GM20431 (cell line): ENCODE results near the gene ZNF19.

Experiments
- in situ Hi-C: fragments of 300-500 bp; cut with MseI, MboI; formaldehyde crosslinking; loops from one replicate; pipeline ENCODE4 v1.15.0; 2020; ENCODE audit warnings: low sequenced_read_pairs; ENCODE audit not compliant: unreplicated experiment

ZNF19 gene

DNA sequence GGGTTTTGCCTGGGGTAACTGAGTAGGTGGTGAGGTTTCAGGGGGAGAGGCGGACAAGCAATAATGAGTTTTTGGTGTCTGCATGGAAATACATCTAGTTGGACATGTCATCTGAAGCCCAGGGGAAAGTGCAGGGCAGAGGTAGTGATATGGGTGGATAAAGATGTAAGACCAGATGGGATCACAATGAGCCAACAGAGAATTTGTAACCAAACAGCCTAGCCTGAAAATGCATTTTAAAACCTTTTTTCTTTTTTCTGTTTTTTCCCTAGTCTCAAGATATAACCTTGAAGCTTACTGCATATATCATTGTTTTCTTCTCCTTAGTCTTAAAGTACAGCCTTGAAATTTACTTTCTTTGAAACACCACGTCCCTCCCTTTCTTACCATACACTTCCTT, 3.7 kb upstream of the ZNF19 start:
- in situ Hi-C loops: no loop called here

DNA sequence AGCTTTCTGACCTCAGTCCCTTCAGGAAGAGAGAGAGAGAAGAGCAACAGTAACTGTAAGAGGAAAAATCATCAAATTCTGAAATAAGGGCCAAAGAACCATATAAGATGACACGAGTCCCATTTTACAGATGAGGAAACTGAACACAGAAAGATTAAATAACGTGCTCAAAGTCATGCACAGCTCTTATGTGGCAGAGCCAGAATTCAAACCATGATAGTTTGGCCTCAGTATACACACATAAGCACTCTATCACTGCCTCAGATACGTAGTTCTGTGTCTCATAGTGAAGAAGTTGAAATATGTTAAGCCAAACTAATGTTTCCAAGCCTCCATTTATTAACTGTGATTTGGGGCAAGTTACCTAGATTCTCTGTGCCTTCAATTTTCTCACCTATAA, 1.9 kb upstream of the ZNF19 start:
- in situ Hi-C loops: no loop called here

DNA sequence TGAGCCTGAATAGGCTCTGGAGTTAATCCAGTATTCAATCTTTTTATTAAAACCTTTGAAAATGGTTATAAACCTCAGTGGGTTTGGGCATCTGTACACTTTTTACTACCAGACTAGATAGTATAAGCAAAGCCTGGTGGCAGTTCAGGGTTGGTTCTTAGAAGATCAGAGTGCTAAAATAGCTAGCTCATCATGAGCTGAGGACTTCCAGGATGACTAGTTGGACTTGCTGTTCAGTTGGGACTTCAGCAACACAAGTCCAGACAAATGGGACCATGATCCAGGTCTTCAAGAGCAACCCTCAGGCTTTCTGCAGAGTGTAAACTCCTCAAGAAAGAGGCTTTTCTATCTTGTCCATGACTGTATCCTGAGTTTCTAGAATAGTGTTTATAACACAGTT, 1.2 kb upstream of the ZNF19 start:
- in situ Hi-C loops: no loop called here

DNA sequence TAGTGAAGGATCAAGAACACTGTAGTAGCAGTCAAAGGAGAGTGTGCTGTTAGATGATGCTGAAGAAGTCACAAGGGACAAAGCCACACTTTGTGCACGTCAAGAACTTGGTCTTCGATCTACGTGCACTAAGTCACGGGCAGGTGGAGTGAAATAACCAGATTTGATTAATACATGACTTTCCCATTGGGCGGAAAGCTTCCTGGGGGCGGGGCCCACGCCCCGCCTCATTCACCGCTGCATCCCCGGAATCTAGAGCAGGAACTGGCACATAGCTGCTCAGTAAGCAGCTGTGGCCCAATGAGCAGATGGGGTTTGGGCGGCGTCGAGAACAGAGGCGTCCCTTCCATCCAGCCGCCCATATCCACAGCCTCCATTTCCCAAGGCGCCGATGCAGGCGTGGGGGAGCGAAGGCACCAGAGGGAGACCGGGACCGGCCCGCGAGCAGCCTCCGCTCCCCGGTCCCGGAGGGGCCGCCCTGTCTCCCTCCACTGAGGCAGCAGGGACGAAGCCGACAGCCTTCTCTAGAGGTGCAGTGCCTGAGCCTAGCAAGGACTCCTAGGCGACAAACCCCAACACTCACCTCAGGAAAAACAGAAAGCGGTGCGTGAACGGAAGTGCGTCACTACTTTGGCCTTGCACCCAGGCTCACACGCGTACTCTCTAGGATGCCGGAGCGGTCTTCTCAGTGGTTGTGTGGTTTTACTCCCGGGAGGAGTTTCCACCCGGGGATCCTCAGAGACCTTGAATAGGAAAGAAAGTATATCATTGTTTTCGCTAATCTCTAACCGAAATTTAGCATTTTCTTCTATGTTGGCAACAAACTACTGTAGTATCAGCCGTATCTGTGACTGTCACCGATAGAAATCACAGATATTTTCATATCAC, 4.9 kb downstream of the ZNF19 start:
- in situ Hi-C loops: no loop called here

DNA sequence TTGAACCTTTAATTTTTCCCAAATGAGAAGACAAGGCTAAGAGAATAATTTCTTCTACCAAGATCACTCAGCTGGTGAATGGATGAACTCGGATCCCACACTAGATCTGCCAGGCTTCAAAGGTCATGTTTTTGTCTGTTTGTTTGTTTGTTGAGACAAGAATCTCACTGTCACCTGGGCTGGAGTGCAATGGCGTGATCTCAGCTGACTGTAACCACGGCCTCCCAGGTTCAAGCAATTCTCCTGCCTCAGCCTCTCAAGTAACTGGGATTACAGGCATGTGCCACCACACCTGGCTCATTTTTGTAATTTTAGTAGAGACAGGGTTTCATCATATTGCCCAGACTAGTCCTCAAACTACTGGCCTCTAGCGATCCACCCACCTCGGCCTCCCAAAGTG, 6.6 kb downstream of the ZNF19 start:
- in situ Hi-C loops: no loop called here

DNA sequence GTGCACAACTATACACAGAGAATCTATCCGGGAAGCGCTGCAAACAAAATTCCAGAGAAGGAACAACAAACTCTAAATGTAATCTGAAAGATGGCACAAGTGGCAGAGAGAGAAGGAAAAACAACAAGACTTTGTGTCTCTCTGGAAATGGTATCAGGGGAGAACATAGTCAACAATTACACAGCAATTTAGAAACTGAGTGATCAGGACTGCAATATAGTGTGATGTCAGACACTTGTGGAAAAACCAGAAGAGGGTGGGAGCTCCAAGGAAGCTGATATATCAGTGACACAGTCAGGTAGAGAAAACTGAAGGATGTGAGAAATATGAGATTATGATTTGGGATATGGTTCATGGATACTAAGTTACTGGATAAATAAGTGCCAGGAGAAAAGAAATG, 8.2 kb downstream of the ZNF19 start:
- in situ Hi-C loops: no loop called here

DNA sequence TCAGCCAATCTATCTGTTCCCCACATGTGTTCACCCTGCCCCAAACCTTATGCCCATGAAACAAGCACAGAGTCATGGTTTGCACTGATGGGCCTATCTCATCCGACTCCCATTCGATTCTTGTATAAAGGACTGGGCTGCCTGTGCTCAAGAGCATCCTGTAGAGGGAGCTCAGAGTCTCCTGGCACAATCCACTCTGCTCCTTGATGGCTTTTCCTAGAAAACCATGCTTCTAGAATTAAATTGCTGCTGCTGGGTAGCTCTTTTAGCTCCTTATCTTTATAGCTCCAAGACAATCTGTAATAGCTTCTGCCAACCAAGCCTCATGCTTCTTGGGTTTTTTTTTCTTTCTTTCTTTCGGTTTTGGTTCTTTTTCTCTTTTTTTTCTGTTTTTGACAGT, 9.7 kb downstream of the ZNF19 start:
- in situ Hi-C loops: no loop called here

DNA sequence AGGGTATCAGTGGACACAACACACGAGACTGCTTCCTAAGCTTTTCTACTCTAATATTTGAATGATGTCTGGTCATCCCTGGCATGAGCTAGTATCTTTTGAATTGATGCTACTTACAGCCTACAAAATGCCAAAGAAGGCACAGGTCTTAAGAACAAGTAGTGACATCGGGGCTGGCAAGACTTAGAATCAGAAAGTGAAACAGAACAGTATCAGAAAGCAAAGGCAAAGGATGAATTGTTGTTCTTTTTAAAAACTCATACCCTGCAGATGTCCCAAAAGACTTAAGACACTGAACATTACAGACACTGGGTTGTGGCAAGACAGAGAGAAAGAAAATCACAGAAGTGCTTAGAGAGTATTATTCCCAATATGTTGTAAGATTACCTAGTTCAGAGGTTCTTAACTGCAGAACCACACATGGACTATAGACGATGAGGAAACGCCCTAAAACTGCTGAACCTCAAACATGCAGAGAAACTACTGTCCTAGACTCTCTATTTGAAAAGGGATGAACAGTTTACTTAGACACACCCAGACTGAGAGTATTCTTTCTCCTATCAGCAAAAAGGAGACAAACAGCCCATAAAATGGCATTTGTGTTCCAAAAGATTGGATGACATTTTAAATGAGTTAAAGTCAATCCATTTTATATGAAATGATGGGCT, 12.5 kb downstream of the ZNF19 start:
- in situ Hi-C loops: no loop called here

DNA sequence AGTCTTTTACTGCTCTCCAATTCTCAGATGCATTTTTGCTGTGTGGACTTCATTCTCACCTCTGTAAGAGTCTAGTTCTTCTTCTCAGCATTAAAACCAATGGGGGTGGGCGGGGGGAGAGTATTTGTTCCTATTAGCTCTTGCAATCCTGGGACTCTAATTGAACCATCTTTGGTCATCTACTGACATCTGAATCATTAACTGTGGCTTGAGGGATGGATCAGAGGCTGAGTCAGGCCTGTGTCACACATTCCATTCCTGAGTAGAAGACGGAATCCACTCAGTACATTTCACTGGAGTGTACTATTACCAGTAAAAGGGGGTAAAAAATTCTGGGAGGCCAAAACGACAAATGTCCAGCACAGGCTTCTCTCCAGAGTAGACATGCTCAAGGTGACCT, 14.3 kb downstream of the ZNF19 start:
- in situ Hi-C loops: no loop called here

DNA sequence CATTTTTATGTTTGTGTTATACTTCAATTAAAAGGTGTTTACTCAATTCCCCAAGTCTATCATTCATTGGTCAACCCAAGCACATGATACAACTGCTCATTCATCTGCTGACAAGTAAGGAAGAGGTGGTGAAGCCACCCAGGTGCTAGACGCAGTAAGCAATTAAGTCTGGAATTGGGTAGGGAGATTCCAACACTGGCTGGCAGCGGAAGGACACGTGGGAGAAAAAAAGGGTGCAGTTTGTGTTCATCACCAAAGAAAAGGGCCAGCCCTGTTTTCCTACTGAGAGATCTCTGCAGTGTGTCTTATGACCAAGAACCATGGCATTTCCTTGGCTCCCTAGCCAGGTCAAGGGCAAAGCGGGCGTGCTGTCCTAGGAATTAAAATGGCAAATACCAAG, 15.2 kb downstream of the ZNF19 start:
- in situ Hi-C loops: no loop called here

DNA sequence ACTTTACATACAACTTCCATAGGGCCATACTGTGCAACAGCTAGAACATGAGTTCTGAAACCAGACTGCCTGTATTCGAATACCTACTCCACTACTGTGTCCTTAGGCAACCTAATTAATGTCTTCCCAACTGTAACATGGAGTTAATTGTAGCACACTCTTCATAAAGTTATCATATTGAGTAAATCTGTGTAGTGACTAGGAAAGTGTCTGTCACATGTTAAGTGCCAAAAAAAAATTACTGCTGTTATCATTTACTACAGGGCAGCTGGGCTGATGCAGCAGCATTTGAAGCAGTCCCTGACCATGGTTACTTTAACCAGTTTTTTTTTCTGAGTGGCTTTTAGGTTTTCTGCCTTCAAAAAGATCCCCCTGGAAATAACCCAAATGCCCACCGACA, 16.2 kb downstream of the ZNF19 start:
- in situ Hi-C loops: no loop called here

DNA sequence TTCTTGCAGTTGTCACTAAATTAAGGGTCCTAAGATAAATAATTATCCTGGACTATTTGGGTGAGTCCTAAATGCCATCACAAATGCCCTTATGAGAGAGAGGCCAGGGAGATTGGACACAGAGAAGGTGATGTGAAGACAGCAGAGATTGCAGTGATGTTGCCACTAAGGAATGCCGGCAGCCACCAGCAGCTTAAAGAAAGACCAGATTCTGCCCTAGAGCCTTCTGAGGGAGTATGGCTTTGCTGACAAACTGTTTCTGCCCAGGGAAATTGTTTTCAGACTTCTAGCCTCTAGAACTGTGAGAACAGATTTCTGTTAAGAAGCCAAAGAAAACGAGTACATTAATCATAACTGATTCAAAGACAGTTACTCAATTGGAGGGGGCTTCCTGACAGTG, 17.1 kb downstream of the ZNF19 start:
- in situ Hi-C loops: no loop called here

DNA sequence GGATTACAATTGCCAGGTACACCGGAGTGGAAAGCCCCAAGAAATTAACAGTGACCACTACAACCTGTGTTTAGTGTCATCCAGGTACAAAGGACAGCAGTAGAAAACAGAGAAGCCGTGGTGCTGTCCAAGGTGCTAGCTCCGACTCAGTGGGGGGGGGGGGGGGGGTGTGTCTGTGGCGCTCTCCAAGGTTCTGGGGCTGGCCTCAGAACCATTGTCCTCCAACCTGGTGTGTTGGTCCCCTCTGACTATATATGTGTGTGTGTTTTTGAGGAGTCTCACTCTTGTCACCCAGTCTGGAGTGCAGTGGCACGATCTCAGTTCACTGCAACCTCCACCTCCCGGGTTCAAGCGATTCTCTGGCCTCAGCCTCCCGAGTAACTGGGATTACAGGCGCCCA, 21.3 kb downstream of the ZNF19 start:
- in situ Hi-C loops: no loop called here

DNA sequence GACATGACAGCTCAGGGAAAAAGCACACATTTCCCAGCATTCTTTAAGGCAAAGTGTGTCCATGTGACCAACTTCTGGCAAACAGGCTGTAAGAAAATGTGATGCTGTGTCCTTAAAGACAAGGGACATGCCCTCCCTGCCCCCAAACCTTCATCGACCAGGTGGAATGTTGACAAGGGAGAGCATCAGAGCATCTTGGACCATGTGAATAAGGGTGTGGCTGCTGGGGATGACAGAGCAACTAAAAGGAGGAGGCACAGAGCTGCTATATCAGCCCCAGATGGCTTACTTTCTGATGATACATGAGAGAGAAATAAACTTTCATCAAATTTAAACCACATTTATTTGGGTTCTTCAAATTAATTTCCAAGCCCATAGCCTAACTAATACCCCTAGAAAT, 24.9 kb downstream of the ZNF19 start:
- in situ Hi-C loops: no loop called here

DNA sequence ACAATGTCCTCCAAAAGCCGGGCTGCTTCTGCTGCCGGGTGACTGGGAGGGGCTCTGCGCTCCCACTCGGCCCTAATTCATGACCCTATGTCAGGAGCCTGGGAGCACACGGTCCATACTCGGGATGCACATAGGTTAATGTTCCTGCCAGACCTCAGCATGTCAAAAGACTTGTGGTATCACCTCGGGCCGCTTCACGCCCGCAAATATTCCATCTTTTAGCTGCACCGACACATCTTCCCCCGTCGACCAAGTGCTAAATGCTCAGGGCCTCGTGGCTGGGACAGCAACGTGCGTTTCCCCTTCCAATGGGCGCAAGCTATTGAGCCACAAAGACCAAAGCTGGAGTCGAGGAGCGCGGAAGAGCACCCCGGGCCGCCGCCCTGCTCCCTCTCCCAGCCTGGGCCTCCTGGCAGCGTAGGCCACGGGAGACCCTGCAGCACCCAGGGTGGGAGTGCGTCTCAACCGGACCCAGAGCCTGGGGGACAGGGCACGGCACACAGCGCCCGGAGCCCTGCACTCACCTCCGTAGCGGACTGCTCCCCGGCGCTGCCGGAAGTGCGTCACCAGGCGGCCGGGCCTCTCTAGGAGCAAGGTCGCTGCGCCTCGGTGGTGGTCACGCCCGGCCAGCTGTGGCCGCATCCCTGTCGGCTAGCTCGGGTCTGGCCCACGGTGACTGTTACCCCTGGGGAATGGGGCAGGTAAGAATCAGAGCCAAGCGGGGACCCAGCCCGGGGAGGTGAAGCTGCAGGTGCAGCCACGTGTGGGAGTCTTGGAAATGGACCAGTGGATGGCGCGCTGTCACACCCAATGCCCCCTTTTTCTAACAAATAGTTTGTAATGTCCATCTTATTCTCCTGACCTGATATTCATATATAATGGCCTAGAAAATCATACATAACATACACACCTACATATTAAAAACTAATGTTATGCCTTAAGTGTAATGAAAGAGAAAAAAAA, 27.2 kb downstream of the ZNF19 start, which contains the start of gene ZNF23:
ZNF23 (minus strand) TSS at position 562 of the 963 bp plus-strand sequence. CDS start 5,451 bp downstream, outside the sequence.
- in situ Hi-C loops: no loop called here

DNA sequence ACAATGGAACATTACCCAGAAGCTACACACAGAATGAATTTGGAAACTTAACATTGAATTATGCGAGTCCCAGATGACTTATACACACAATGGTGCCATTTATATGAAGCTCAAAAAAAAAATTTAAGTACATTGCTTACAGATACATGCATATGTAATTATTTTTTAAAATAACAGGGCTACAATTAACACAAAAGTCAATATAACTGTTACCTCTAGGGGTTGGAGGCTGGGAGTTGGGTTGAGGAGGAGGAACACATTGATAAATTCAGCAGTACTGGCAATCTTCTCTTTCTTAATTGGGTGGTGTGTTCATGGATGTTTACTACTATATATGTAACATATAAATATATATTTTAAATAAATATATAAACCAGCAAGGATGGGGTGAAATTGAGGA, 28.2 kb downstream of the ZNF19 start:
- in situ Hi-C loops: no loop called here

DNA sequence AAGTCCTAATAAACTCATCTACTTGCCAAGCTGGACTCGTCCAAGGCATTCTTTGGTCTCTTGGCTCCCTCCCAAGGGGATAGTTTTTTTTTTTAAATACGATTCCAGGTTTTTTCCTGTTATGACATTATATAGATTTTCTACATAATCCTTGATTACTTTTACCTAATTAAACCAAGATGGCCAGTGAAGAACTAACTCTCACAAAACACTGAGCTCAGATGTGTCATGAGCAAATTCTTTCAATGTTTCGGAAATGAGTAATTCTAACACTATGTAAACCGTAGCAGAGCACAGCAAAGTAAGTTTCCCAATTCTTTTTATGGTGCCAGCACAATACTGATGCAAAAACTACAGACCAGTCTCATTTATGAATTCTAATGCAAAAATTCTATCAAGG, 28.9 kb downstream of the ZNF19 start:
- in situ Hi-C loops: no loop called here

DNA sequence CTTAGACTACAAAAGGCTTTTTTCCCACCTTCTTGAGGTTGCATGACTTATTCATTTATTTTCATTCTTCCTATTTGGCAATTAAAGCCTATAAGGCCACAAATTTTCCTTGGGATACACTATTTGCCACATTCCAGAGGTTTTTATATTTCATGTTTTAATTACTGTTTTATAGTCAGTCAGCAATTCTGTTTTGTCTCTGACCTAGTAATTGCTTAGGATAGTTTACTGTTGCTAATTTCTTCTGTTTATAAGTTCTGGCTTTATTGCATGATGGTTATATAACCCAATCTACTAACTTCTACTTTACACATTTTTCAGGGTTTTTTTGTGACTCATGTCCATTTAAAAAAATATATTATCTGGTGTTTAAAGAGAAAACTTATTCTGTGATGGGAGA, 29.6 kb downstream of the ZNF19 start:
- in situ Hi-C loops: no loop called here

DNA sequence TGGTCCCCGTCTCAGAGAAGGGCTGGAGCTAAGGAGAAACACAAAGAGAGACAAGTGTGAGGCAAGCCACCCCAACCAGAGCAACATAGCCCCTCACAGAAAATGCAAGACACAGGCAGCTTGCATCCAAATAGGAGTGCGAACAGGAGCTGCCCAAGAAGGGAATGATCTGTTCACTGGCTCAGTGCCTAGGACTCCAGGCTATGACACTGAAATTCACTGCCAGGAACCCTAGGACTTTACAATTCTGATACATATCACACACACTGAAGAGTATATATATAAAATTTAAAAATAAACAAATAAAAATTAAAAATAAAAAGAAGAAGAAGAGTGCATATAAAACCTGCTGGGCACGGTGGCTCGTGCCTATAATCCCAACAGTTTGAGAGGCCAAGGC, 32.3 kb downstream of the ZNF19 start:
- in situ Hi-C loops: no loop called here

DNA sequence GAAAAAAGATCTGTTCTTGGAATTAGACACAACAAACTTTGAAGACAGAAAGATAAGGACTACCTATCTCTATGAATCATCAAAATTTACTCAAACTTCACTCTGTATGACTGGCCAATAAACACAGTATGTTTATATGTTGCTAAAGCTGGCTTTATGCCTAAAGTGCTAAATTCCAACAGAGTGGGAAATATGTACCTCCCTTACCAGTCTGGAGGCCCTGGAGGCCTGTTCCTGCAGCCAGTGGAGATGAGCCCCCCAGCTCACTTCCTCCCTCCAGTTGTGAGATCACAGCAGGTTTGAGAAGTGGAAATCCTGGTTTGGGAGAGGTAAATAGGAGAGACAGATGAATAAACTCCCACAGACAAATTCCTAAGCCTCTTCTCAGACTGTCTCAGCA, 36.1 kb downstream of the ZNF19 start:
- in situ Hi-C loops: no loop called here

DNA sequence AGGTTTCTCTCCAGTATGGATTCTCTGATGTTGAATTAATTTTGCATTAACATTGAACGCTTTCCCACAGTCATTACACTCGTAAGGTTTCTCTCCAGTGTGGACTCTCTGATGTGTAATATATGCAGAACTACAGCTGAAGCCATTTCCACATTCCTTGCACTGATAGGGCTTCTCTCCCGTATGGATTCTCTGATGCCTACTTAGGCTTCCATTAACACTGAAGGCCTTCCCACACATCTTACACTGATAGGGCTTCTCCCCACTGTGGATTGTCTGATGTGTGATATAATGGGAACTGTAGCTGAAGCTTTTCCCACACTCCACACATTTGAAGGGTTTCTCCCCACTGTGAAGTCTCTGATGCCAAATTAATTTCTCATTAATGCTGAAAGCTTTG, 40.1 kb downstream of the ZNF19 start:
- in situ Hi-C loops: no loop called here
